Trophoblast cell (in vitro differentiated cells and primary cell): Measurements from ENCODE around the gene KRT83.
"Not testable (repeated sequence)": the region's sequence is repeated elsewhere in the genome, so short reads cannot be mapped to it uniquely, and the experiment has no call there.

Source experiments
- DNase-seq, 2 donors: peaks; one replicate each; pipeline ENCODE4 v3.0.0-alpha.2; 2016
- H2AFZ ChIP-seq: 2 replicates; pipeline ENCODE4 v1.6.1; 2013; ENCODE audit warnings: low read length, moderate library complexity, mild to moderate bottlenecking; ENCODE audit not compliant: insufficient read depth, poor library complexity
- H2AK5ac ChIP-seq: 2 replicates; pipeline ENCODE4 v1.6.1; 2013; ENCODE audit warnings: mild to moderate bottlenecking, low read length
- H2BK120ac ChIP-seq: 2 replicates; pipeline ENCODE4 v1.6.1; 2013; ENCODE audit warnings: low read length, mild to moderate bottlenecking, moderate library complexity; ENCODE audit not compliant: insufficient read depth, poor library complexity
- H2BK12ac ChIP-seq: 2 replicates; pipeline ENCODE4 v1.6.1; 2013; ENCODE audit warnings: mild to moderate bottlenecking, low read length, moderate library complexity
- H2BK5ac ChIP-seq: 2 replicates; pipeline ENCODE4 v1.6.1; 2013; ENCODE audit warnings: low read length, low read depth, moderate library complexity, mild to moderate bottlenecking; ENCODE audit not compliant: poor library complexity
- H3K14ac ChIP-seq: 2 replicates; pipeline ENCODE4 v1.6.1; 2013; ENCODE audit warnings: mild to moderate bottlenecking, low read length
- H3K18ac ChIP-seq: 2 replicates; pipeline ENCODE4 v1.6.1; 2013; ENCODE audit warnings: mild to moderate bottlenecking, low read length
- H3K23ac ChIP-seq: 2 replicates; pipeline ENCODE4 v1.6.1; 2013; ENCODE audit warnings: low read length
- H3K27ac ChIP-seq: 2 replicates; pipeline ENCODE4 v1.5.1; 2013; ENCODE audit warnings: low read depth, mild to moderate bottlenecking, inconsistent platforms, low read length, moderate library complexity
- H3K27me3 ChIP-seq: 2 replicates; pipeline ENCODE4 v1.6.1; 2013; ENCODE audit warnings: inconsistent platforms, mild to moderate bottlenecking, low read length, moderate library complexity; ENCODE audit not compliant: insufficient read depth
- H3K36me3 ChIP-seq, 2 experiments: 1 replicate in 1 of 2; 2 replicates in 1 of 2; pipeline ENCODE4 v1.6.1; 2013; ENCODE audit warnings: low read length in 2 of 2, mild to moderate bottlenecking in 2 of 2, moderate library complexity in 1 of 2; ENCODE audit not compliant: insufficient read depth in 2 of 2, control insufficient read depth in 1 of 2
- H3K4ac ChIP-seq: 2 replicates; pipeline ENCODE4 v1.6.1; 2013; ENCODE audit warnings: low read depth, mild to moderate bottlenecking, low read length, moderate library complexity
- H3K4me1 ChIP-seq, 2 experiments: 1 replicate in 1 of 2; 2 replicates in 1 of 2; pipeline ENCODE4 v1.6.1; 2013; ENCODE audit warnings: low read length in 2 of 2, mild to moderate bottlenecking in 2 of 2, moderate library complexity in 1 of 2; ENCODE audit not compliant: insufficient read depth in 2 of 2, control insufficient read depth in 1 of 2
- H3K4me2 ChIP-seq: 2 replicates; pipeline ENCODE4 v1.6.1; 2013; ENCODE audit warnings: inconsistent platforms, mild to moderate bottlenecking, low read length, moderate library complexity
- H3K4me3 ChIP-seq: 2 replicates; pipeline ENCODE4 v1.5.1; 2013; ENCODE audit warnings: mild to moderate bottlenecking, low read depth, low read length, inconsistent platforms
- H3K79me1 ChIP-seq: one replicate; pipeline ENCODE4 v1.6.1; 2013; ENCODE audit warnings: low read length
- H3K79me2 ChIP-seq: 2 replicates; pipeline ENCODE4 v1.6.1; 2013; ENCODE audit warnings: low read length, mild to moderate bottlenecking; ENCODE audit not compliant: control insufficient read depth, insufficient read depth, poor library complexity
- H3K9ac ChIP-seq: 2 replicates; pipeline ENCODE4 v1.6.1; 2013; ENCODE audit warnings: mild to moderate bottlenecking, low read length
- H3K9me3 ChIP-seq: 2 replicates; pipeline ENCODE4 v1.6.1; 2013; ENCODE audit warnings: low read depth, mild to moderate bottlenecking, control low read depth, inconsistent platforms, low read length; ENCODE audit not compliant: insufficient read depth
- H4K12ac ChIP-seq: 2 replicates; pipeline ENCODE4 v1.6.1; 2013; ENCODE audit warnings: low read depth, mild to moderate bottlenecking, low read length, moderate library complexity
- H4K8ac ChIP-seq: 2 replicates; pipeline ENCODE4 v1.6.1; 2013; ENCODE audit warnings: low read depth, mild to moderate bottlenecking, low read length, moderate library complexity
- H4K91ac ChIP-seq: one replicate; pipeline ENCODE4 v1.6.1; 2013; ENCODE audit warnings: low read depth, mild to moderate bottlenecking, low read length, moderate library complexity
- WGBS: extraction: QIAGEN DNeasy Blood & Tissue Kit; methylation state at CpG from one replicate; pipeline ENCODE4 v1.1.7; 2013; ENCODE audit warnings: missing lambda C conversion rate; ENCODE audit not compliant: insufficient read length, insufficient coverage; ENCODE audit errors: extremely low coverage; 5-methylcytosine and 5-hydroxymethylcytosine counted together

Gene KRT83

GRCh38 chr12:52305921-52306705 is 15.1 kb downstream of the KRT83 start:
- Histone ChIP-seq H2BK5ac (no peak overlapping the region), H2AFZ (no peak overlapping the region), H3K9ac (no peak overlapping the region), H3K4me1 (peaks cover 6 to 8% of the 10 kb centered on the region in 2 experiments), H3K79me1 (peaks cover 2% of the 10 kb centered on the region), H3K4me3 (no peak overlapping the region), H3K27me3 (peaks cover 24% of the 10 kb centered on the region), H3K23ac (no peak overlapping the region), H2AK5ac (no peak overlapping the region), H2BK12ac (no peak overlapping the region), H3K4ac (no peak overlapping the region), H3K4me2 (no peak overlapping the region), H2BK120ac (no peak overlapping the region), H3K36me3 (no peaks in the 10 kb centered on the region), H3K79me2 (no peaks in the 10 kb centered on the region), H3K9me3 (no peaks in the 10 kb centered on the region), H3K14ac (no peak overlapping the region), H3K27ac (no peak overlapping the region), H4K91ac (no peak overlapping the region), H3K18ac (no peak overlapping the region), H4K8ac (no peak overlapping the region), H4K12ac (no peak overlapping the region)
- DNase-seq: peak in 1 of 2 donors; percentile 15
- no CpG with 5 or more reads among the region's 11 CpGs for WGBS

- not testable (repeated sequence) for H3K79me2 ChIP-seq, H3K79me1 ChIP-seq, H2BK12ac ChIP-seq, H3K27ac ChIP-seq, H3K9ac ChIP-seq, H4K91ac ChIP-seq, H2BK5ac ChIP-seq, H3K9me3 ChIP-seq, H3K23ac ChIP-seq, H3K4me1 ChIP-seq, H3K14ac ChIP-seq, H2AFZ ChIP-seq, H4K12ac ChIP-seq, H4K8ac ChIP-seq, H3K18ac ChIP-seq, H2AK5ac ChIP-seq, H3K4ac ChIP-seq, H3K4me2 ChIP-seq, H3K36me3 ChIP-seq, H2BK120ac ChIP-seq
- Histone ChIP-seq H3K27me3 (peaks cover 24% of the 10 kb centered on the region), H3K4me3 (peak overlapping the region; percentile 5)
- peak; percentile 74 for DNase-seq
- WGBS: no CpG with 5 or more reads among the region's 15 CpGs
Measured at GRCh38 chr12:52304941-52305411, 16.2 kb downstream of the KRT83 start.

- not testable (repeated sequence) for H3K4me3 ChIP-seq, H2AFZ ChIP-seq
Measured at GRCh38 chr12:52302242-52302914, 18.8 kb downstream of the KRT83 start.

GRCh38 chr12:52301721-52302120 is 19.5 kb downstream of the KRT83 start:
- H3K18ac ChIP-seq, H3K4me2 ChIP-seq: not testable (repeated sequence)
- WGBS: no CpG with 5 or more reads among the region's 31 CpGs

More at GRCh38 chr12:52302242-52302914, 18.8 kb downstream of the KRT83 start:
- not testable (repeated sequence) for H3K9me3 ChIP-seq, H2AK5ac ChIP-seq, H4K91ac ChIP-seq, H3K4ac ChIP-seq, H2BK5ac ChIP-seq, H3K27ac ChIP-seq, H4K12ac ChIP-seq, H2BK120ac ChIP-seq, H2BK12ac ChIP-seq, H3K4me2 ChIP-seq, H3K14ac ChIP-seq, H3K23ac ChIP-seq, H3K79me2 ChIP-seq, H3K4me1 ChIP-seq, H3K79me1 ChIP-seq, DNase-seq, H3K36me3 ChIP-seq, H3K9ac ChIP-seq, H3K18ac ChIP-seq, H4K8ac ChIP-seq, H3K27me3 ChIP-seq
- WGBS: no CpG with 5 or more reads among the region's 5 CpGs

More at GRCh38 chr12:52301721-52302120, 19.5 kb downstream of the KRT83 start:
- not testable (repeated sequence) for H3K4me3 ChIP-seq, H4K12ac ChIP-seq, DNase-seq, H2AFZ ChIP-seq, H4K91ac ChIP-seq, H2BK12ac ChIP-seq, H3K79me1 ChIP-seq, H3K79me2 ChIP-seq, H2AK5ac ChIP-seq, H2BK5ac ChIP-seq, H3K36me3 ChIP-seq, H3K4ac ChIP-seq, H3K9ac ChIP-seq, H3K23ac ChIP-seq, H4K8ac ChIP-seq, H2BK120ac ChIP-seq, H3K27ac ChIP-seq, H3K14ac ChIP-seq, H3K27me3 ChIP-seq, H3K4me1 ChIP-seq, H3K9me3 ChIP-seq
